Prostate gland (tissue), 2 donors: ENCODE data around the gene SGF29. TPM values are rescaled to one million over a fixed set of nuclear protein-coding genes. Genes with fewer than 3 reads are reported as not detected.

Source experiments
- DNase-seq: peaks from one replicate; pipeline ENCODE4 v3.0.0-alpha.2; 2019; ENCODE audit warnings: low spot score
- H3K27ac ChIP-seq, 2 donors: fragments of 200-600 bp; sonication (generic); 2 replicates each; pipeline ENCODE4 v1.5.1; 2017 to 2019
- H3K27me3 ChIP-seq: fragments of 200-600 bp; sonication (generic); replicated peaks from 2 replicates; pipeline ENCODE4 v1.5.1; 2019; ENCODE audit not compliant: insufficient read depth
- H3K36me3 ChIP-seq, 2 donors: fragments of 200-600 bp; sonication (generic); 1 replicate in 1 of 2; 2 replicates in 1 of 2; pipeline versions ENCODE4 v1.5.1 to v1.8.1; 2017 to 2019
- H3K4me1 ChIP-seq: fragments of 200-600 bp; sonication (generic); replicated peaks from 2 replicates; pipeline ENCODE4 v1.5.1; 2019
- H3K4me3 ChIP-seq, 2 donors: fragments of 200-600 bp; sonication (generic); 2 replicates each; pipeline ENCODE4 v1.5.1; 2017 to 2019
- H3K9me3 ChIP-seq: fragments of 200-600 bp; sonication (generic); 2 replicates; pipeline ENCODE4 v1.5.1; 2017
- CTCF ChIP-seq, 4 experiments: fragments of 200-600 bp in 2 of 4; fragments of 450-650 bp in 2 of 4; sonication (generic) in 2 of 4; IDR thresholded peaks; 1 replicate in 3 of 4; 2 replicates in 1 of 4; pipeline ENCODE4 v1.5.1; 2016 to 2019; ENCODE audit warnings: antibody characterized with exemption in 4 of 4, mild to moderate bottlenecking in 2 of 4, moderate library complexity in 2 of 4
- POLR2A ChIP-seq: fragments of 450-650 bp; IDR thresholded peaks from one replicate; pipeline ENCODE4 v1.6.1; 2016; ENCODE audit warnings: antibody characterized with exemption, mild to moderate bottlenecking
- POLR2AphosphoS5 ChIP-seq: sonication (generic); formaldehyde crosslinking; IDR thresholded peaks from one replicate; pipeline ENCODE4 v1.6.1; 2017; ENCODE audit warnings: antibody characterized with exemption
- WGBS: methylation state at CpG from one replicate; pipeline ENCODE4 v1.1.5; 2018; 5-methylcytosine and 5-hydroxymethylcytosine counted together
- intact Hi-C: fragments of 100-400 bp; cut with DNase I; formaldehyde crosslinking; loops from one replicate; pipeline ENCODE4 v1.14.2; 2022
- total RNA-seq, 2 donors: library from RNA; depleted of rRNA; stranded (reverse); fragments of >200 nt; gene quantifications; one replicate each; pipeline ENCODE4 v1.1.0, GENCODE V29; 2016

The SGF29 gene
- 10 to 100 TPM; 32.2 to 59.7 TPM for total RNA-seq

GRCh38 chr16:28553776-28554633, at the start of gene SGF29:
TSS of gene SGF29 (plus strand) at chr16:28553920. CDS start at chr16:28581070, 27,150 bp downstream.
- TF ChIP-seq CTCF (IDR thresholded peaks at IDR 0.05) (peak in 3 of 4 experiments; percentile 21 to 45 (median 37)), POLR2A (peak; percentile 92), POLR2AphosphoS5 (peak; percentile 96)
- Histone ChIP-seq H3K9me3 (no peaks in the 10 kb centered on the region), H3K36me3 (no peaks in the 10 kb centered on the region), H3K4me1 (no peaks in the 10 kb centered on the region), H3K4me3 (peak within 1 kb of the TSS; percentile 62 to 65), H3K27me3 (no peaks in the 10 kb centered on the region), H3K27ac (peak within 1 kb of the TSS; percentile 98 to 99)
- intact Hi-C loops = loop anchor here (5.0 kb wide), 1 partner anchor 62 kb away; the partner anchor contains the start of genes APOBR and CLN3
- peak; percentile 89 for DNase-seq
- WGBS = 2% methylated on average over 85 of the region's 88 CpGs

- no peaks in the 10 kb centered on the region for H3K36me3 ChIP-seq
- intact Hi-C loops = no loop called here
- 48% methylated on average over 8 of the region's 8 CpGs for WGBS
- H3K9me3 ChIP-seq = no peaks in the 10 kb centered on the region
- TF ChIP-seq CTCF (IDR thresholded peaks at IDR 0.05) (no peak), POLR2AphosphoS5 (no peak)
- H3K27ac ChIP-seq = no peak overlapping the region
- H3K4me1 ChIP-seq = no peaks in the 10 kb centered on the region
- DNase-seq = no peak
- H3K4me3 ChIP-seq = no peak overlapping the region
- no peaks in the 10 kb centered on the region for H3K27me3 ChIP-seq
Observed at GRCh38 chr16:28504707-28505404, 48.9 kb upstream of the SGF29 start.

- no peak overlapping the region for H3K4me3 ChIP-seq
- TF ChIP-seq CTCF (IDR thresholded peaks at IDR 0.05) = no peak
- TF ChIP-seq POLR2A = no peak
- no peak for TF ChIP-seq POLR2AphosphoS5
- no peak overlapping the region for H3K27ac ChIP-seq
- WGBS = 75% methylated on average over 14 of the region's 14 CpGs
- no peaks in the 10 kb centered on the region for H3K27me3 ChIP-seq
- no peaks in the 10 kb centered on the region for H3K36me3 ChIP-seq
- no peaks in the 10 kb centered on the region for H3K4me1 ChIP-seq
- DNase-seq = no peak
- H3K9me3 ChIP-seq = no peaks in the 10 kb centered on the region
- intact Hi-C loops = no loop called here
Observed at GRCh38 chr16:28505489-28506137, 48.1 kb upstream of the SGF29 start.

GRCh38 chr16:28511031-28511430, 42.7 kb upstream of the SGF29 start:
- Histone ChIP-seq H3K27me3 (no peaks in the 10 kb centered on the region), H3K36me3 (no peaks in the 10 kb centered on the region), H3K9me3 (no peaks in the 10 kb centered on the region), H3K4me1 (no peaks in the 10 kb centered on the region), H3K27ac (no peak overlapping the region), H3K4me3 (no peak overlapping the region)
- TF ChIP-seq POLR2AphosphoS5 = no peak
- no peak for TF ChIP-seq POLR2A
- no peak for TF ChIP-seq CTCF (IDR thresholded peaks at IDR 0.05)
- 67% methylated on average over 3 of the region's 3 CpGs for WGBS
- intact Hi-C loops = no loop called here
- no peak for DNase-seq
